WTC11 (cell line): ENCODE results near the gene GTPBP6.

ENCODE experiments used
- CTCF ChIP-seq: fragments of 200-600 bp; IDR thresholded peaks from 2 replicates; pipeline ENCODE4 v1.8.0; 2022; ENCODE audit warnings: antibody characterized with exemption
- FOXJ3 ChIP-seq: sonication (generic); formaldehyde crosslinking; IDR thresholded peaks from 2 replicates; pipeline ENCODE4 v1.9.0; 2021; ENCODE audit warnings: missing genetic modification reagents, mild to moderate bottlenecking, borderline replicate concordance

- TF ChIP-seq CTCF (no peak), FOXJ3 (CRISPR knock-in tag) (no peak)
Observed at GRCh38 chrX:257681-258289, 60.8 kb downstream of the GTPBP6 start.
